Subcutaneous adipose tissue (tissue), 4 donors: ENCODE measurements around the gene TCP11L1. TPM values are rescaled to one million over a fixed set of nuclear protein-coding genes. Genes with fewer than 3 reads are reported as not detected.

Experiments
- total RNA-seq, 4 donors: library from RNA; depleted of rRNA; stranded (reverse); fragments of >200 nt; gene quantifications; one replicate each; pipeline ENCODE4 v1.1.0, GENCODE V29; 2016
- TF ChIP-seq, protein P1 (sequence below): fragments of 450-650 bp; IDR thresholded peaks from one replicate; pipeline ENCODE4 v1.5.1; 2016; ENCODE audit warnings: low read depth, mild to moderate bottlenecking, control low read depth, antibody characterized with exemption, moderate library complexity

TCP11L1 gene
- total RNA-seq, 4 donors from 2014 or later, result 25.2 to 31.1 (median 28.6) TPM

DNA sequence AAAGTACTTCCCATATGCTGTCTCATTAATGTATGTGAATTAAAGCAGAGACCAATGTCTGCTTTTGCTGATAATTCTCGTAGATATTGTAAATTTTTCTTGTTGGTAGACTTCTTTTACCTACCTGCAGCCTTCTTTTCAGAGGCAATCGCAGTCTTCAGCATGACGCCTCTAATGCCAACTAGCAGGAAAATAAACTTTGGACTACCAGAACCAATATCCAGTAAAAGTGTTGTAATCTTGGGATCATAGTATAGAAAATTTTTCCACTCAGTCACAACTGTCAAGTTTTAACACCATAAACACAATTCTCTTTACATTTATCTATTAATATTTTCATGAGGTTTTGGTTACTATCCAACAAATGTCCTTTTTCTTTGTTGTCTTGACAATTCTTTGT lies 21.4 kb upstream of the TCP11L1 start:
- TF ChIP-seq, protein P1, sequence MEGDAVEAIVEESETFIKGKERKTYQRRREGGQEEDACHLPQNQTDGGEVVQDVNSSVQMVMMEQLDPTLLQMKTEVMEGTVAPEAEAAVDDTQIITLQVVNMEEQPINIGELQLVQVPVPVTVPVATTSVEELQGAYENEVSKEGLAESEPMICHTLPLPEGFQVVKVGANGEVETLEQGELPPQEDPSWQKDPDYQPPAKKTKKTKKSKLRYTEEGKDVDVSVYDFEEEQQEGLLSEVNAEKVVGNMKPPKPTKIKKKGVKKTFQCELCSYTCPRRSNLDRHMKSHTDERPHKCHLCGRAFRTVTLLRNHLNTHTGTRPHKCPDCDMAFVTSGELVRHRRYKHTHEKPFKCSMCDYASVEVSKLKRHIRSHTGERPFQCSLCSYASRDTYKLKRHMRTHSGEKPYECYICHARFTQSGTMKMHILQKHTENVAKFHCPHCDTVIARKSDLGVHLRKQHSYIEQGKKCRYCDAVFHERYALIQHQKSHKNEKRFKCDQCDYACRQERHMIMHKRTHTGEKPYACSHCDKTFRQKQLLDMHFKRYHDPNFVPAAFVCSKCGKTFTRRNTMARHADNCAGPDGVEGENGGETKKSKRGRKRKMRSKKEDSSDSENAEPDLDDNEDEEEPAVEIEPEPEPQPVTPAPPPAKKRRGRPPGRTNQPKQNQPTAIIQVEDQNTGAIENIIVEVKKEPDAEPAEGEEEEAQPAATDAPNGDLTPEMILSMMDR, result no peak

DNA sequence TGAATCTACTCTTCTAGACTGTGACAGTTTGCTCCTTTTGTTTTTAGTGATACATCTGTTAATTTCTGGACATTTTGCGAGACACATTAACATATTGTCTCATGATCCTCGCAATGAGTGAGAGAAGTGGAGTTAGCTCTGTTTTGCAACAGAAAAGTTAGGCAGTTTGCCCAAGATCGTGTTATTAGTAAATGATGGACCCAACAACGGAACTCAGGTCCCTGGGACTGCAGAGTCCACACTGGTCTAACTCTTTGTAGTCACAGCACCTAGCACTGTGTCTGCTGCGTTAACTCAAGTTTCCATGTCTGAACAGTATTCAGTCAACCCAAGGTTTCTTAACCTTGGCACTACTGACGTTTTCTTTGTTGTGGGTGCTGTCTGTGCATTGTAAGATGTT lies 20.5 kb upstream of the TCP11L1 start:
- TF ChIP-seq, protein P1, result no peak

- TF ChIP-seq, protein P1, result no peak
These were observed 17.9 kb upstream of the TCP11L1 start for GRCh38 chr11:33021501-33021900.

GRCh38 chr11:33021937-33022336 lies 17.4 kb upstream of the TCP11L1 start:
- TF ChIP-seq, protein P1, result no peak

DNA sequence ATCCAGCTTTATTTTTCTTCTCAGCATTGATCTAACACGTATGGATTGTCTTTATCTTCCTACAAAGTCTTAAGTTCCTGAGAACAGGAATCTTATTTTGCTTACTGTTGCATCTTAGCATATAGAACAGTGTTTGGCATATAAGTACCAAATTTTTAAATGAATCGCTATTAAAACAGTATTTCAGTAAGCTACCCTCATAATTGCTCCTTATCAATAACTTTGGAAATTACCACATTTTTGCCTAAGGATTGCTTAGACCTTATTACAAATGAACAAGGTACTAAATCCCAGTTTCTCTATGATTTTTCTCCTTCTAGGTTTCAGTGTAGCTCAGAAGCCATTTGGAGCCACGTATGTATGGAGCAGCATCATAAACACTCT lies 14.0 kb upstream of the TCP11L1 start:
- TF ChIP-seq, protein P1, result no peak

DNA sequence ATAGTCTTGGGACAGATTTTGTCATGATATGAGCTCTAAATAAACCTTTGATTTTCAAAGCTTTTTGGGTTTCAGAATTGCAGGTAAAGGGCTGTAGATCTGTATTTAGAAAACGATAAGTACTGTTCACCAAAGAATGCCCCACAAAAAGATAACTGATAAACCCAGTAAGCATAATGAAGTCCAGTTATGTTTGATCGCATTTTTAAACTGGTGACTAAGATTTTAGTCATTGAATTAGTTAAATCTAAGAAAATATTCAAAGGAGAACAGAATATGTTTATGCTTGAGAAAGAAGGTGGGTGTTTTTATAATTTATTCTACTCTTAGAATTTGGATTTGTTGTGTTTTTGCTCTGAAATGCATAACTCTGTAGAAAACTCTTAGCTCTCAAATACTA lies 12.1 kb upstream of the TCP11L1 start:
- TF ChIP-seq, protein P1, result no peak

DNA sequence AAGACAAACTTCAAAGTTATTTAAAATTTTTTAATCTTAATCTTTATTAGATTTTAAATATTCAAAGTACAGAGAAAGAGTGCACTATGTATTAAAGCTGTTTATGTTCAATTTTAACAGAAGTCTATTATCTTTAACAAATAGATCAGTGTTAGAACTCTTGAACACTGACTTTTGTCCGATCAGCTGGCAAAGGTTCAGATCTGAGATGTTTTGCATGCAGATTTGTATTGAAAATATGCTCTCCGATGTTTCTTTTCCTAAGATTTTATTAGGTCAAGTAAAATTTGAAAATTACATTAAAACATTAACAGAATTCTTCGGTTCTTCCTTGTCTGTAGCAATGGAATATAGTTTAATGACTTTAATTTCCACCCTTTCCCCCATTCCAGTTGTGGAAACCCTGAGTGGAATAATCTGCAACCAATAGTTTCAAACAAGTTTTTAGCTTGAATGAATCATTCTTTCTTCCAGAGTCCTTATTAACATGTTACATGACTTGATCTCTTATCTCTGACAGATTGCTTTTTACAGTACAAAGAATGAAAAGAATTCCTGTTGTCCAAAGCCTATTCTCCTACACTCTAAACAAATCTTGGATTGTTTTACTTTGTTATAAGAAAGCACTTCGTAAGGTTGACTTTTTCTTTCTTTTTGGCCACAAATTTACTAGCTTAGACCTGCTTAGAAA lies 11.4 kb upstream of the TCP11L1 start:
- TF ChIP-seq, protein P1, result no peak
